Lower lobe of right lung (tissue), 2 donors: ENCODE measurements around the gene CCDC92. TPM values are rescaled to one million over a fixed set of nuclear protein-coding genes. Genes with fewer than 3 reads are reported as not detected.

ENCODE experiments used
- ATAC-seq, 2 donors: fragments of 200-7000 bp; cut with Tn5 transposase; one replicate each; pipeline ENCODE4 v1.9.1; 2020 to 2022; ENCODE audit warnings: mild to moderate bottlenecking in 2 of 2, moderate library complexity in 2 of 2
- DNase-seq: peaks from one replicate; pipeline ENCODE4 v3.0.0-alpha.2; 2020
- H3K27ac ChIP-seq: fragments of 200-600 bp; one replicate; pipeline ENCODE4 v1.8.0; 2022
- H3K27me3 ChIP-seq: fragments of 200-600 bp; one replicate; pipeline ENCODE4 v1.8.0; 2022; ENCODE audit warnings: low read depth
- H3K36me3 ChIP-seq: fragments of 200-600 bp; one replicate; pipeline ENCODE4 v1.8.0; 2022; ENCODE audit warnings: mild to moderate bottlenecking
- H3K4me1 ChIP-seq: fragments of 200-600 bp; one replicate; pipeline ENCODE4 v1.8.0; 2022
- H3K4me3 ChIP-seq: fragments of 200-600 bp; one replicate; pipeline ENCODE4 v1.8.0; 2022; ENCODE audit warnings: mild to moderate bottlenecking
- H3K9me3 ChIP-seq: fragments of 200-600 bp; one replicate; pipeline ENCODE4 v1.8.0; 2022
- intact Hi-C: fragments of 100-400 bp; cut with DNase I; formaldehyde crosslinking; loops from one replicate; pipeline ENCODE4 v1.11.0; 2022
- total RNA-seq: library from RNA; stranded (reverse); fragmentation: NEBNext Ultra II Directional; extraction: Animal tissue kit (Norgen Biotek cat#: 25700); gene quantifications from one replicate; pipeline ENCODE4 v1.2.1, GENCODE V29; 2021
- TF ChIP-seq, protein P1 (sequence below): fragments of 200-600 bp; IDR thresholded peaks from one replicate; pipeline ENCODE4 v1.8.0; 2022; ENCODE audit warnings: antibody characterized with exemption, mild to moderate bottlenecking
- donor health status: DM: no; HTN: yes; CAD: no; lungs with severe emphysema.

CCDC92 gene
- total RNA-seq, 1 donor from 2014 or later, result 47.6 TPM

DNA sequence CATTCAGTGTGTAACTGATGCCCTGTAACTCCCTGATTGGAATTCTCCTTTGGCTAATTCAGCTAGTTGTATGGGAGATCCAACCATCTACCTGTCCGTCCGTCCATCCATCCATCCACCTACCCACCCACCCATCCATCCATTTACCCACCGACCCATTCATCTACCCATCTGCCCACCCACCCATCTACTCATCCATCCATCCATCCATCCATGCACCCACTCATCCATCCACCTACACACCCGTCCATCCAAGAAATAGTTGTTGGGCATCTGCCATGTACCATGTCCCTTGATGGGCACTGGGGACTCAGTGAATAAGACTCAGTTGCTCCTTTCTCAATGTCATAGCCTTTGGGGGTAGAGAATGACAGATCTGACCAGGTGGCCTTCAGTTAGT lies 48.1 kb downstream of the CCDC92 start:
- no peak overlapping the region for H3K4me3 ChIP-seq
- H3K27ac ChIP-seq, result no peak overlapping the region
- no peaks in the 10 kb centered on the region for H3K27me3 ChIP-seq
- TF ChIP-seq, protein P1, sequence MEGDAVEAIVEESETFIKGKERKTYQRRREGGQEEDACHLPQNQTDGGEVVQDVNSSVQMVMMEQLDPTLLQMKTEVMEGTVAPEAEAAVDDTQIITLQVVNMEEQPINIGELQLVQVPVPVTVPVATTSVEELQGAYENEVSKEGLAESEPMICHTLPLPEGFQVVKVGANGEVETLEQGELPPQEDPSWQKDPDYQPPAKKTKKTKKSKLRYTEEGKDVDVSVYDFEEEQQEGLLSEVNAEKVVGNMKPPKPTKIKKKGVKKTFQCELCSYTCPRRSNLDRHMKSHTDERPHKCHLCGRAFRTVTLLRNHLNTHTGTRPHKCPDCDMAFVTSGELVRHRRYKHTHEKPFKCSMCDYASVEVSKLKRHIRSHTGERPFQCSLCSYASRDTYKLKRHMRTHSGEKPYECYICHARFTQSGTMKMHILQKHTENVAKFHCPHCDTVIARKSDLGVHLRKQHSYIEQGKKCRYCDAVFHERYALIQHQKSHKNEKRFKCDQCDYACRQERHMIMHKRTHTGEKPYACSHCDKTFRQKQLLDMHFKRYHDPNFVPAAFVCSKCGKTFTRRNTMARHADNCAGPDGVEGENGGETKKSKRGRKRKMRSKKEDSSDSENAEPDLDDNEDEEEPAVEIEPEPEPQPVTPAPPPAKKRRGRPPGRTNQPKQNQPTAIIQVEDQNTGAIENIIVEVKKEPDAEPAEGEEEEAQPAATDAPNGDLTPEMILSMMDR, result no peak
- H3K36me3 ChIP-seq, result no peaks in the 10 kb centered on the region
- no peaks in the 10 kb centered on the region for H3K9me3 ChIP-seq
- intact Hi-C loops, result no loop called here
- no peak for ATAC-seq
- no peak for DNase-seq
- H3K4me1 ChIP-seq, result no peaks in the 10 kb centered on the region

DNA sequence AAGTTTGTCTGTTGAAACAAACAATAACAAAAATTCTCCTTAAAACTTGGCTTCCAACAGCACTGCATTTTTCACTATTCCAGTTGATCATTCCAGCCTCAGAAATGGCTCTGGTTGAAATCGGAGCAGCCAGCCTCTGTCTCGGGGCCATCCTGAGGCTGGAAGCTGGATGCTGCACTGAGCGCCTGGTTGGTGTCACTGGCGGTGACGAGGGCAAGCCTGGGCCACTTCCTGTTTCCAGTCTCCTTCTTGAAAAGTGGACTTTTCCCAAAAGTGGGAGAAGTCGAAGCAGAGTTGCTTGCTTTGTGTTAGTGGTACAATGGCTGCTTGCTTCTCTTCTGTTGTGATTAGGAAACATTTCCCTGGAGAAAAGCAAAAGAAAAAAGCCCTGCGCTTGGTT lies 48.7 kb downstream of the CCDC92 start:
- ATAC-seq, result no peak
- Histone ChIP-seq H3K4me3 (no peak overlapping the region), H3K36me3 (no peaks in the 10 kb centered on the region), H3K27ac (no peak overlapping the region), H3K9me3 (no peaks in the 10 kb centered on the region), H3K4me1 (no peaks in the 10 kb centered on the region), H3K27me3 (no peaks in the 10 kb centered on the region)
- intact Hi-C loops, result no loop called here
- no peak for DNase-seq
- TF ChIP-seq, protein P1, result no peak

DNA sequence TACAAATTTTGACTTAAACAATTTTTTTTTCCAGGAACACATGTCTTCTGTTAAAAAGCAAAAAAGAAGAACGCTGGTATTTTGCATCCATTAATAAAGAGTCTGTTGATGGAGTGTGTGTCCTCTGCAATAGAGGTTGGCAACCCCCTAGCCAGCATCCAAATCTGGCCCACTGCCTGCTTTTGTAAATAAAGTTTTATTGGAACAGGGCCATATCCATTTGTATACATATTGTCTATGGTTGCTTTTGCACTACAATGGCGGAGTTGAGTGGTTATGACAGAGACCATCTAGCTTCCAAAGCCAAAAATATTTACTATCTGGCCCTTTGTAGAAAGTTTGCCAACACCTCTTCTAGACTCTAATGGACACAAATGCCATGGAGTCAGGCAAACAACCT lies 49.6 kb downstream of the CCDC92 start:
- H3K9me3 ChIP-seq, result no peaks in the 10 kb centered on the region
- TF ChIP-seq, protein P1, result no peak
- H3K27me3 ChIP-seq, result no peaks in the 10 kb centered on the region
- no peak for DNase-seq
- H3K27ac ChIP-seq, result no peak overlapping the region
- no peaks in the 10 kb centered on the region for H3K36me3 ChIP-seq
- ATAC-seq, result no peak
- no peaks in the 10 kb centered on the region for H3K4me1 ChIP-seq
- no peak overlapping the region for H3K4me3 ChIP-seq
- intact Hi-C loops, result no loop called here

DNA sequence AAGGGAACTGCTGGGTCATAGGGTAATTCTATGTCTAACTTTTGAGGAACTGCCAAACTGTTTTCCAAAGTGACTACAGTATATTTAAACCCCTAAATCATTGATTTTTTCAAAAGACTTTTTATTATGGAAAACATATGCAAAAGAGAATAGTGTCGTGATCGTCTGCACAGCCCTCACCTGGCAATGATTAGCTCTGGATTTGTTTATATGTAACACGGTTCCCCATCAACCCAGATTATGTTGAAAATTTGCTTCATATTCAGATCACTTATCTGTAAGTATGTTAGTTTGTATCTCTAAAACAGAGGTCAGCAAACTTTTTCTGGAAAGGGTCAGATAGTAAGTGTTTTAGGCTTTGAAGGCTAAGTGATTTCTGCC lies 52.7 kb downstream of the CCDC92 start:
- DNase-seq (no peak), ATAC-seq (no peak)
- no peaks in the 10 kb centered on the region for H3K36me3 ChIP-seq
- H3K27me3 ChIP-seq, result peaks cover 3% of the 10 kb centered on the region
- H3K4me1 ChIP-seq, result no peaks in the 10 kb centered on the region
- TF ChIP-seq, protein P1, result no peak
- no peak overlapping the region for H3K27ac ChIP-seq
- intact Hi-C loops, result no loop called here
- H3K4me3 ChIP-seq, result no peak overlapping the region
- no peaks in the 10 kb centered on the region for H3K9me3 ChIP-seq

DNA sequence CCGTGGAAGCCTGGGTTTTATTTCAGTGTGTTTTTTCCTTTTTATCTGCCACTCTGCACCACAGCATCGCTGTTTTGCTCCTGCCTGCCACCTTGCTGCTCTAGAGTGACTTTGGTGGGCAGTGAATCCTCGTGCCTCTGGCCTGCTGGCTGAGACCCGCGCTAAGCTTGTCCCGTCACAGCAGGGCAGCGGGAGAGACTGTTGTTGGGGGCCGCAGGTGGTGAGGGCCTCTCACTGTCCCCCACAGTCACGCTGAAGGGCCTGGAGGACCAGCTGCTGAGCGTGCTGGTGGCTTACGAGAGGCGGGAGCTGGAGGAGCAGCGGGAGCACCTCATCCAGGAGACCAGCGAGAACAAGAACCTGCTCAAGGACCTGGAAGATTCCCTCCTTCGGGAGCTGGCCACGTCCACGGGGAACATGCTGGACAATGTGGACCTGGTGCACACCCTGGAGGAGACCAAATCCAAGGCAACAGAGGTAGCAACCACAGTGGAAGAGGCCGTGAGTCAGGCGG lies 55.2 kb downstream of the CCDC92 start:
- Histone ChIP-seq H3K9me3 (no peaks in the 10 kb centered on the region), H3K4me3 (no peak overlapping the region), H3K36me3 (no peaks in the 10 kb centered on the region), H3K27me3 (peaks cover 3% of the 10 kb centered on the region), H3K27ac (no peak overlapping the region), H3K4me1 (no peaks in the 10 kb centered on the region)
- DNase-seq, result no peak
- TF ChIP-seq, protein P1, result no peak
- no peak for ATAC-seq
- intact Hi-C loops, result no loop called here

DNA sequence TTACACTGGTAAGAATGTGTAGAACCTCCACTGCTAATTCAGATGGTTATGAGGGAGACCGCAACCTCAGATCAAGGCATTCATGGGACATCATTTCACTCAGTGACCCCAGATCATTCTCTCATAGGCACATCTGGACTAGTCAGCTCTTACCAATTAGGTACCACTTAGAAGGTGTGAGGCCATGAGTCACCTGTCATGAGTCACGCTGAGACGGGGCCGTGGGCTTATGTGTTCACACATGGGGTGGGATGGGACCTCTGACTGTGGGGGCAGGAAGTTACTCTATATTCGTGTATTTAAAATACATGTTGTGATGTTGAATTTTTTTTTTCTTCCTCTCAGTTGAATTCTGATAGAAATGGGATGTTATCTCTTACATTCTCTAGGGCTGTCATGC lies 55.9 kb downstream of the CCDC92 start:
- TF ChIP-seq, protein P1, result no peak
- Histone ChIP-seq H3K9me3 (no peaks in the 10 kb centered on the region), H3K4me3 (no peak overlapping the region), H3K4me1 (no peaks in the 10 kb centered on the region), H3K27ac (no peak overlapping the region), H3K27me3 (peaks cover 3% of the 10 kb centered on the region), H3K36me3 (no peaks in the 10 kb centered on the region)
- ATAC-seq (no peak), DNase-seq (no peak)
- intact Hi-C loops, result no loop called here
